ENCODE data around the gene CDKN2B-AS1.

CDKN2B-AS1 gene

GRCh38 chr9:21974722-21975409 lies 19.7 kb upstream of the CDKN2B-AS1 start (continued):
- TF ChIP-seq, protein P1, sequence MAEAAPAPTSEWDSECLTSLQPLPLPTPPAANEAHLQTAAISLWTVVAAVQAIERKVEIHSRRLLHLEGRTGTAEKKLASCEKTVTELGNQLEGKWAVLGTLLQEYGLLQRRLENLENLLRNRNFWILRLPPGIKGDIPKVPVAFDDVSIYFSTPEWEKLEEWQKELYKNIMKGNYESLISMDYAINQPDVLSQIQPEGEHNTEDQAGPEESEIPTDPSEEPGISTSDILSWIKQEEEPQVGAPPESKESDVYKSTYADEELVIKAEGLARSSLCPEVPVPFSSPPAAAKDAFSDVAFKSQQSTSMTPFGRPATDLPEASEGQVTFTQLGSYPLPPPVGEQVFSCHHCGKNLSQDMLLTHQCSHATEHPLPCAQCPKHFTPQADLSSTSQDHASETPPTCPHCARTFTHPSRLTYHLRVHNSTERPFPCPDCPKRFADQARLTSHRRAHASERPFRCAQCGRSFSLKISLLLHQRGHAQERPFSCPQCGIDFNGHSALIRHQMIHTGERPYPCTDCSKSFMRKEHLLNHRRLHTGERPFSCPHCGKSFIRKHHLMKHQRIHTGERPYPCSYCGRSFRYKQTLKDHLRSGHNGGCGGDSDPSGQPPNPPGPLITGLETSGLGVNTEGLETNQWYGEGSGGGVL (tag by site-specific recombination; IDR thresholded peaks at IDR 0.05) = peak; percentile 87
- no peak for TF ChIP-seq HOXC10 (CRISPR knock-in tag; IDR thresholded peaks at IDR 0.05)
- TF ChIP-seq ZBTB17 (tag by site-specific recombination; IDR thresholded peaks at IDR 0.05) = no peak; the same call in 1 of the 2 replicates
- TF ChIP-seq HOXA7 (CRISPR knock-in tag; IDR thresholded peaks at IDR 0.05; ENCODE audit: borderline replicate concordance) = no peak
- TF ChIP-seq, protein P2, sequence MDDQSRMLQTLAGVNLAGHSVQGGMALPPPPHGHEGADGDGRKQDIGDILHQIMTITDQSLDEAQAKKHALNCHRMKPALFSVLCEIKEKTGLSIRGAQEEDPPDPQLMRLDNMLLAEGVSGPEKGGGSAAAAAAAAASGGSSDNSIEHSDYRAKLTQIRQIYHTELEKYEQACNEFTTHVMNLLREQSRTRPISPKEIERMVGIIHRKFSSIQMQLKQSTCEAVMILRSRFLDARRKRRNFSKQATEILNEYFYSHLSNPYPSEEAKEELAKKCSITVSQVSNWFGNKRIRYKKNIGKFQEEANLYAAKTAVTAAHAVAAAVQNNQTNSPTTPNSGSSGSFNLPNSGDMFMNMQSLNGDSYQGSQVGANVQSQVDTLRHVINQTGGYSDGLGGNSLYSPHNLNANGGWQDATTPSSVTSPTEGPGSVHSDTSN (CRISPR knock-in tag; IDR thresholded peaks at IDR 0.05) = peak; percentile 43; the same call in 1 of the 2 replicates
- TF ChIP-seq PRDM4 (tag by site-specific recombination; IDR thresholded peaks at IDR 0.05) = no peak
- TF ChIP-seq ZNF10 (tag by site-specific recombination; IDR thresholded peaks at IDR 0.05) = no peak
- TF ChIP-seq, protein P3, sequence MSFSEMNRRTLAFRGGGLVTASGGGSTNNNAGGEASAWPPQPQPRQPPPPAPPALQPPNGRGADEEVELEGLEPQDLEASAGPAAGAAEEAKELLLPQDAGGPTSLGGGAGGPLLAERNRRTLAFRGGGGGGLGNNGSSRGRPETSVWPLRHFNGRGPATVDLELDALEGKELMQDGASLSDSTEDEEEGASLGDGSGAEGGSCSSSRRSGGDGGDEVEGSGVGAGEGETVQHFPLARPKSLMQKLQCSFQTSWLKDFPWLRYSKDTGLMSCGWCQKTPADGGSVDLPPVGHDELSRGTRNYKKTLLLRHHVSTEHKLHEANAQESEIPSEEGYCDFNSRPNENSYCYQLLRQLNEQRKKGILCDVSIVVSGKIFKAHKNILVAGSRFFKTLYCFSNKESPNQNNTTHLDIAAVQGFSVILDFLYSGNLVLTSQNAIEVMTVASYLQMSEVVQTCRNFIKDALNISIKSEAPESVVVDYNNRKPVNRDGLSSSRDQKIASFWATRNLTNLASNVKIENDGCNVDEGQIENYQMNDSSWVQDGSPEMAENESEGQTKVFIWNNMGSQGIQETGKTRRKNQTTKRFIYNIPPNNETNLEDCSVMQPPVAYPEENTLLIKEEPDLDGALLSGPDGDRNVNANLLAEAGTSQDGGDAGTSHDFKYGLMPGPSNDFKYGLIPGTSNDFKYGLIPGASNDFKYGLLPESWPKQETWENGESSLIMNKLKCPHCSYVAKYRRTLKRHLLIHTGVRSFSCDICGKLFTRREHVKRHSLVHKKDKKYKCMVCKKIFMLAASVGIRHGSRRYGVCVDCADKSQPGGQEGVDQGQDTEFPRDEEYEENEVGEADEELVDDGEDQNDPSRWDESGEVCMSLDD (tag by site-specific recombination; IDR thresholded peaks at IDR 0.05) = peak; percentile 97
- TF ChIP-seq, protein P4, sequence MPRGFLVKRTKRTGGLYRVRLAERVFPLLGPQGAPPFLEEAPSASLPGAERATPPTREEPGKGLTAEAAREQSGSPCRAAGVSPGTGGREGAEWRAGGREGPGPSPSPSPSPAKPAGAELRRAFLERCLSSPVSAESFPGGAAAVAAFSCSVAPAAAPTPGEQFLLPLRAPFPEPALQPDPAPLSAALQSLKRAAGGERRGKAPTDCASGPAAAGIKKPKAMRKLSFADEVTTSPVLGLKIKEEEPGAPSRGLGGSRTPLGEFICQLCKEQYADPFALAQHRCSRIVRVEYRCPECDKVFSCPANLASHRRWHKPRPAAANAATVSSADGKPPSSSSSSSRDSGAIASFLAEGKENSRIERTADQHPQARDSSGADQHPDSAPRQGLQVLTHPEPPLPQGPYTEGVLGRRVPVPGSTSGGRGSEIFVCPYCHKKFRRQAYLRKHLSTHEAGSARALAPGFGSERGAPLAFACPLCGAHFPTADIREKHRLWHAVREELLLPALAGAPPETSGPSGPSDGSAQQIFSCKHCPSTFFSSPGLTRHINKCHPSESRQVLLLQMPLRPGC (tag by site-specific recombination; IDR thresholded peaks at IDR 0.05) = no peak
- peak; percentile 88 for TF ChIP-seq GLIS1 (tag by site-specific recombination; IDR thresholded peaks at IDR 0.05)
- TF ChIP-seq, protein P5, sequence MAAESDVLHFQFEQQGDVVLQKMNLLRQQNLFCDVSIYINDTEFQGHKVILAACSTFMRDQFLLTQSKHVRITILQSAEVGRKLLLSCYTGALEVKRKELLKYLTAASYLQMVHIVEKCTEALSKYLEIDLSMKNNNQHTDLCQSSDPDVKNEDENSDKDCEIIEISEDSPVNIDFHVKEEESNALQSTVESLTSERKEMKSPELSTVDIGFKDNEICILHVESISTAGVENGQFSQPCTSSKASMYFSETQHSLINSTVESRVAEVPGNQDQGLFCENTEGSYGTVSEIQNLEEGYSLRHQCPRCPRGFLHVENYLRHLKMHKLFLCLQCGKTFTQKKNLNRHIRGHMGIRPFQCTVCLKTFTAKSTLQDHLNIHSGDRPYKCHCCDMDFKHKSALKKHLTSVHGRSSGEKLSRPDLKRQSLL (tag by site-specific recombination; IDR thresholded peaks at IDR 0.05) = peak; percentile 97
- peak; percentile 70 for TF ChIP-seq WT1 (tag by site-specific recombination; IDR thresholded peaks at IDR 0.05)
- TF ChIP-seq ZNF2 (tag by site-specific recombination; IDR thresholded peaks at IDR 0.05) = no peak; the same call in 1 of the 2 replicates
- no peak for TF ChIP-seq ZNF214 (tag by site-specific recombination; IDR thresholded peaks at IDR 0.05; ENCODE audit: borderline replicate concordance)
- TF ChIP-seq KLF7 (tag by site-specific recombination; IDR thresholded peaks at IDR 0.05; ENCODE audit: borderline replicate concordance) = no peak; the same call in 1 of the 2 replicates
- no peak for TF ChIP-seq FEZF1 (tag by site-specific recombination; IDR thresholded peaks at IDR 0.05)
- no peak for TF ChIP-seq ZNF211 (tag by site-specific recombination; IDR thresholded peaks at IDR 0.05; ENCODE audit: low read depth)
- peak; percentile 67 for TF ChIP-seq KLF8 (tag by site-specific recombination; IDR thresholded peaks at IDR 0.05)
- peak; percentile 65 for TF ChIP-seq KLF9 (tag by site-specific recombination; IDR thresholded peaks at IDR 0.05; ENCODE audit: low read depth)
- no peak for TF ChIP-seq ZNF558 (tag by site-specific recombination; IDR thresholded peaks at IDR 0.05)
- peak; percentile 58; the same call in 1 of the 2 replicates for TF ChIP-seq ZBTB8A (tag by site-specific recombination; IDR thresholded peaks at IDR 0.05)
- no peak for TF ChIP-seq GFI1B (tag by site-specific recombination; IDR thresholded peaks at IDR 0.05)
- no peak for TF ChIP-seq ZNF585B (tag by site-specific recombination; IDR thresholded peaks at IDR 0.05)
- TF ChIP-seq ZNF433 (tag by site-specific recombination; IDR thresholded peaks at IDR 0.05; ENCODE audit: low read depth) = no peak
- TF ChIP-seq SETDB1 (IDR thresholded peaks at IDR 0.05; ENCODE audit: insufficient read length, low read length) = no peak
- TF ChIP-seq, protein P6, sequence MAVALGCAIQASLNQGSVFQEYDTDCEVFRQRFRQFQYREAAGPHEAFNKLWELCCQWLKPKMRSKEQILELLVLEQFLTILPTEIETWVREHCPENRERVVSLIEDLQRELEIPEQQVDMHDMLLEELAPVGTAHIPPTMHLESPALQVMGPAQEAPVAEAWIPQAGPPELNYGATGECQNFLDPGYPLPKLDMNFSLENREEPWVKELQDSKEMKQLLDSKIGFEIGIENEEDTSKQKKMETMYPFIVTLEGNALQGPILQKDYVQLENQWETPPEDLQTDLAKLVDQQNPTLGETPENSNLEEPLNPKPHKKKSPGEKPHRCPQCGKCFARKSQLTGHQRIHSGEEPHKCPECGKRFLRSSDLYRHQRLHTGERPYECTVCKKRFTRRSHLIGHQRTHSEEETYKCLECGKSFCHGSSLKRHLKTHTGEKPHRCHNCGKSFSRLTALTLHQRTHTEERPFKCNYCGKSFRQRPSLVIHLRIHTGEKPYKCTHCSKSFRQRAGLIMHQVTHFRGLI (tag by site-specific recombination; IDR thresholded peaks at IDR 0.05) = peak; percentile 89
- TF ChIP-seq ZNF580 (tag by site-specific recombination; IDR thresholded peaks at IDR 0.05) = 0 out of 2 replicates have a peak, but pooled peaks have one; percentile 17
